CD4-positive, alpha-beta T cell treated with Interleukin-1 beta for 1 hour (primary cell): ENCODE results near the gene STK32B.
"Not testable (repeated sequence)": the region's sequence is repeated elsewhere in the genome, so short reads cannot be mapped to it uniquely, and the experiment has no call there.

Experiments
- DNase-seq, 2 donors: peaks; one replicate each; pipeline ENCODE4 v3.0.0-alpha.2; 2020 to 2022

The STK32B gene

GRCh38 chr4:5409237-5409636 is 358.0 kb downstream of the STK32B start:
- DNase-seq: no peak

GRCh38 chr4:5409972-5410618 is 358.8 kb downstream of the STK32B start:
- DNase-seq: no peak

- no peak for DNase-seq
Measured at GRCh38 chr4:5412296-5412695, 361.0 kb downstream of the STK32B start.

- no peak for DNase-seq
Measured at GRCh38 chr4:5412751-5413150, 361.5 kb downstream of the STK32B start.

- DNase-seq: no peak
Measured at GRCh38 chr4:5416637-5417036, 365.4 kb downstream of the STK32B start.

GRCh38 chr4:5420266-5420665 is 369.0 kb downstream of the STK32B start:
- DNase-seq: no peak

- no peak for DNase-seq
Measured at GRCh38 chr4:5421416-5421815, 370.1 kb downstream of the STK32B start.

- DNase-seq: no peak
Measured at GRCh38 chr4:5422195-5422594, 370.9 kb downstream of the STK32B start.

GRCh38 chr4:5423670-5424069 is 372.4 kb downstream of the STK32B start:
- DNase-seq: no peak

GRCh38 chr4:5424211-5424610 is 372.9 kb downstream of the STK32B start:
- no peak for DNase-seq

GRCh38 chr4:5424901-5425300 is 373.6 kb downstream of the STK32B start:
- DNase-seq: no peak

GRCh38 chr4:5429747-5430146 is 378.5 kb downstream of the STK32B start:
- DNase-seq: no peak

- no peak for DNase-seq
Measured at GRCh38 chr4:5433196-5433595, 381.9 kb downstream of the STK32B start.

GRCh38 chr4:5435201-5435600 is 383.9 kb downstream of the STK32B start:
- DNase-seq: no peak

- DNase-seq: no peak
Measured at GRCh38 chr4:5435823-5436222, 384.5 kb downstream of the STK32B start.

- not testable (repeated sequence) for DNase-seq
Measured at GRCh38 chr4:5443976-5444802, 392.9 kb downstream of the STK32B start.

- no peak for DNase-seq
Measured at GRCh38 chr4:5444918-5445517, 393.7 kb downstream of the STK32B start.

GRCh38 chr4:5446595-5447226 is 395.4 kb downstream of the STK32B start:
- DNase-seq: no peak

- no peak for DNase-seq
Measured at GRCh38 chr4:5447755-5448154, 396.5 kb downstream of the STK32B start.

- no peak for DNase-seq
Measured at GRCh38 chr4:5448221-5448620, 396.9 kb downstream of the STK32B start.

- no peak for DNase-seq
Measured at GRCh38 chr4:5451243-5451642, 400.0 kb downstream of the STK32B start.

- DNase-seq: no peak
Measured at GRCh38 chr4:5452156-5452555, 400.9 kb downstream of the STK32B start.

GRCh38 chr4:5455003-5455585 is 403.8 kb downstream of the STK32B start:
- DNase-seq: no peak
